B cell (primary cell): ENCODE data around the gene MYRIP. TPM values are rescaled to one million over a fixed set of nuclear protein-coding genes. Genes with fewer than 3 reads are reported as not detected.

Source experiments
- ATAC-seq: fragments of 200-7000 bp; cut with Tn5 transposase; one replicate; pipeline ENCODE4 v1.10.0; 2021; ENCODE audit warnings: low read depth, mild to moderate bottlenecking, moderate number of reproducible peaks, moderate library complexity
- CTCF ChIA-PET: fragments of 350-600 bp; sonication (Branson Sonifier 250); formaldehyde crosslinking; loops from one replicate; lab custom pipeline; 2021; ENCODE audit warnings: antibody characterized with exemption, inconsistent platforms; lab: Charles Lee
- POLR2A ChIA-PET: fragments of 350-600 bp; sonication (Branson Sonifier 250); formaldehyde crosslinking; loops from one replicate; lab custom pipeline; 2021; ENCODE audit warnings: antibody characterized with exemption; lab: Charles Lee
- DNase-seq: peaks from one replicate; pipeline ENCODE4 v3.0.0; 2013
- H2AFZ ChIP-seq: 2 replicates; pipeline ENCODE4 v1.6.1; 2012; ENCODE audit warnings: mild to moderate bottlenecking, low read depth, low read length; ENCODE audit not compliant: insufficient read depth, poor library complexity, severe bottlenecking
- H3K27ac ChIP-seq, 2 donors: 1 replicate in 1 of 2; 2 replicates in 1 of 2; pipeline ENCODE4 v1.5.1; 2012 to 2013; ENCODE audit warnings: low read length in 2 of 2, mild to moderate bottlenecking in 2 of 2, moderate library complexity in 1 of 2
- H3K27me3 ChIP-seq, 4 experiments: fragments of 200-600 bp in 1 of 4; sonication (generic) in 1 of 4; replicated peaks in 1 of 4; 1 replicate in 2 of 4; 2 replicates in 2 of 4; pipeline versions ENCODE4 v1.6.1 to v1.7.0; 2013 to 2016; ENCODE audit warnings: low read length in 3 of 4, mild to moderate bottlenecking in 2 of 4, mixed read lengths in 1 of 4, moderate library complexity in 1 of 4; ENCODE audit not compliant: insufficient read depth in 4 of 4, control insufficient read depth in 3 of 4; ENCODE audit errors: control extremely low read depth in 1 of 4
- H3K36me3 ChIP-seq, 2 experiments: replicated peaks in 1 of 2; 1 replicate in 1 of 2; 2 replicates in 1 of 2; pipeline versions ENCODE4 v1.6.1 to v1.7.1; 2013; ENCODE audit warnings: low read length in 1 of 2; ENCODE audit not compliant: insufficient read depth in 2 of 2, control insufficient read depth in 1 of 2; ENCODE audit errors: control extremely low read depth in 1 of 2, extremely low read depth in 1 of 2
- H3K4me1 ChIP-seq, 2 donors: fragments of 200-600 bp in 1 of 2; sonication (generic) in 1 of 2; 1 replicate in 1 of 2; 2 replicates in 1 of 2; pipeline versions ENCODE4 v1.5.1 to v1.6.1; 2013 to 2017; ENCODE audit warnings: low read length in 2 of 2; ENCODE audit not compliant: control insufficient read depth in 2 of 2, insufficient read depth in 2 of 2
- H3K4me2 ChIP-seq: replicated peaks from 2 replicates; pipeline ENCODE3; 2012; ENCODE audit warnings: mild to moderate bottlenecking, low read depth, low read length; ENCODE audit not compliant: poor library complexity, severe bottlenecking
- H3K4me3 ChIP-seq, 5 experiments: fragments of 200-600 bp in 1 of 5; sonication (generic) in 1 of 5; 1 replicate in 3 of 5; 2 replicates in 2 of 5; pipeline versions ENCODE4 v1.5.1 to v1.7.0; 2011 to 2016; ENCODE audit warnings: low read length in 4 of 5, mild to moderate bottlenecking in 4 of 5, low read depth in 2 of 5, control low read depth in 1 of 5, moderate library complexity in 1 of 5; ENCODE audit not compliant: insufficient read depth in 1 of 5; ENCODE audit errors: control extremely low read depth in 1 of 5, extremely low read depth in 1 of 5
- H3K79me2 ChIP-seq: fragments of 200-600 bp; sonication (generic); one replicate; pipeline ENCODE4 v1.6.0; 2016; ENCODE audit warnings: low read length; ENCODE audit not compliant: control insufficient read depth, insufficient read depth
- H3K9ac ChIP-seq: fragments of 200-600 bp; sonication (generic); 2 replicates; pipeline ENCODE4 v1.6.1; 2017; ENCODE audit warnings: mild to moderate bottlenecking, low read length, moderate library complexity
- H3K9me3 ChIP-seq, 3 donors: one replicate each; pipeline versions ENCODE4 v1.6.1 to v1.7.1; 2013; ENCODE audit warnings: low read length in 2 of 3; ENCODE audit not compliant: control insufficient read depth in 2 of 3, insufficient read depth in 1 of 3; ENCODE audit errors: control extremely low read depth in 1 of 3
- H4K20me1 ChIP-seq: 2 replicates; pipeline ENCODE4 v1.6.0; 2012; ENCODE audit warnings: mild to moderate bottlenecking, low read length; ENCODE audit not compliant: insufficient read depth, control insufficient read depth, poor library complexity, severe bottlenecking
- H3K27ac Mint-ChIP-seq: one replicate; pipeline ENCODE4 v1.8.0; 2021; ENCODE audit warnings: mixed read lengths
- H3K27me3 Mint-ChIP-seq: one replicate; pipeline ENCODE4 v1.8.0; 2021; ENCODE audit warnings: mixed read lengths
- H3K4me1 Mint-ChIP-seq: one replicate; pipeline ENCODE4 v1.8.0; 2021; ENCODE audit warnings: mixed read lengths
- H3K4me3 Mint-ChIP-seq: one replicate; pipeline ENCODE4 v1.8.0; 2021; ENCODE audit warnings: mixed read lengths
- H3K9me3 Mint-ChIP-seq: one replicate; pipeline ENCODE4 v1.8.0; 2022; ENCODE audit warnings: mixed read lengths; ENCODE audit not compliant: insufficient read depth
- CTCF ChIP-seq: fragments of 200-600 bp; IDR thresholded peaks from one replicate; pipeline ENCODE4 v1.8.0; 2022; ENCODE audit warnings: antibody characterized with exemption, mild to moderate bottlenecking
- EZH2 ChIP-seq: IDR thresholded peaks from 2 replicates; pipeline ENCODE4 v1.6.1; 2012; ENCODE audit warnings: borderline replicate concordance, low read depth, mild to moderate bottlenecking, moderate library complexity, low read length; ENCODE audit not compliant: insufficient read depth, poor library complexity, severe bottlenecking
- WGBS: methylation state at CpG from one replicate; pipeline ENCODE4 v1.1.5; 2013; ENCODE audit warnings: missing lambda C conversion rate; ENCODE audit not compliant: insufficient coverage; 5-methylcytosine and 5-hydroxymethylcytosine counted together
- intact Hi-C: fragments of 100-400 bp; cut with micrococcal nuclease; formaldehyde crosslinking; loops from one replicate; pipeline ENCODE4 v1.10.0; 2022
- polyA plus RNA-seq: library from polyadenylated mRNA; depleted of rRNA; stranded (reverse); fragments of >200 nt; gene quantifications from 2 replicates; pipeline ENCODE4 v1.2.3, GENCODE V29; 2012
- total RNA-seq, 2 donors: library from RNA; stranded (reverse); fragments of 120-200 nt in 1 of 2; gene quantifications; 1 replicate in 1 of 2; 2 replicates in 1 of 2; pipeline versions ENCODE4 v1.2.3 to v1.2.4, GENCODE V29; 2013 to 2022

Gene MYRIP
- total and polyA plus RNA-seq, 2 donors (not counting 1 experiment from before 2014, with no cell fraction given): 0.03 to 0.10 TPM

- POLR2A ChIA-PET: no interaction called here
- Histone ChIP-seq H3K4me1 (no peaks in the 10 kb centered on the region), H4K20me1 (no peaks in the 10 kb centered on the region), H3K36me3 (no peaks in the 10 kb centered on the region), H2AFZ (no peak overlapping the region), H3K9me3 (no peaks in the 10 kb centered on the region), H3K27me3 (no peaks in the 10 kb centered on the region), H3K9ac (no peak overlapping the region), H3K79me2 (no peaks in the 10 kb centered on the region), H3K4me2 (no peak overlapping the region), H3K27ac (no peak overlapping the region), H3K4me3 (no peak overlapping the region)
- DNase-seq: no peak
- peaks cover 4% of the 10 kb centered on the region for H3K27me3 Mint-ChIP-seq
- intact Hi-C loops: no loop called here
- no peak overlapping the region for H3K27ac Mint-ChIP-seq
- ATAC-seq: no peak
- H3K4me1 Mint-ChIP-seq: no peaks in the 10 kb centered on the region
- H3K9me3 Mint-ChIP-seq: no peaks in the 10 kb centered on the region
- no peak overlapping the region for H3K4me3 Mint-ChIP-seq
- TF ChIP-seq CTCF (no peak), EZH2 (no peak)
- 94% methylated on average over 2 of the region's 3 CpGs for WGBS
- CTCF ChIA-PET: no interaction called here
These were observed 168.9 kb downstream of the MYRIP start for GRCh38 chr3:39978308-39978707.

- Histone ChIP-seq H3K27me3 (no peaks in the 10 kb centered on the region), H3K79me2 (no peaks in the 10 kb centered on the region), H3K9me3 (no peaks in the 10 kb centered on the region), H3K4me3 (no peak overlapping the region), H2AFZ (no peak overlapping the region), H3K36me3 (no peaks in the 10 kb centered on the region), H3K9ac (no peak overlapping the region), H3K27ac (no peak overlapping the region), H4K20me1 (no peaks in the 10 kb centered on the region), H3K4me1 (no peaks in the 10 kb centered on the region), H3K4me2 (no peak overlapping the region)
- WGBS: 95% methylated on average over 3 of the region's 4 CpGs
- intact Hi-C loops: no loop called here
- ATAC-seq: no peak
- DNase-seq: no peak
- no peaks in the 10 kb centered on the region for H3K4me1 Mint-ChIP-seq
- no peaks in the 10 kb centered on the region for H3K9me3 Mint-ChIP-seq
- ChIA-PET CTCF (no interaction called here), POLR2A (no interaction called here)
- no peak overlapping the region for H3K27ac Mint-ChIP-seq
- no peaks in the 10 kb centered on the region for H3K27me3 Mint-ChIP-seq
- H3K4me3 Mint-ChIP-seq: no peak overlapping the region
- TF ChIP-seq CTCF: no peak
- TF ChIP-seq EZH2: no peak
These were observed 170.6 kb downstream of the MYRIP start for GRCh38 chr3:39980058-39980457.
